ENCODE results near the gene POU6F2.

- TF ChIP-seq CTCF (conservative IDR thresholded peaks at IDR 0.05; ENCODE audit: low read depth, low read length) (no peak), EZH2phosphoT487 (IDR thresholded peaks at IDR 0.05; ENCODE audit: borderline replicate concordance, low read length) (no peak), EZH2 (IDR thresholded peaks at IDR 0.05; ENCODE audit: low read length, unreplicated experiment) (no peak)
These were observed 15.7 kb upstream of the POU6F2 start for GRCh38 chr7:38962028-38962427.

Data from PC-3 (cell line).